Prostate gland (tissue), 2 donors: ENCODE results near the gene ROPN1.

Source experiments
- POLR2A ChIP-seq: fragments of 450-650 bp; IDR thresholded peaks from one replicate; pipeline ENCODE4 v1.6.1; 2016; ENCODE audit warnings: antibody characterized with exemption, mild to moderate bottlenecking
- TF ChIP-seq, protein P1 (sequence below), 4 experiments: fragments of 200-600 bp in 2 of 4; fragments of 450-650 bp in 2 of 4; sonication (generic) in 2 of 4; IDR thresholded peaks; 1 replicate in 3 of 4; 2 replicates in 1 of 4; pipeline ENCODE4 v1.5.1; 2016 to 2019; ENCODE audit warnings: antibody characterized with exemption in 4 of 4, mild to moderate bottlenecking in 2 of 4, moderate library complexity in 2 of 4

DNA sequence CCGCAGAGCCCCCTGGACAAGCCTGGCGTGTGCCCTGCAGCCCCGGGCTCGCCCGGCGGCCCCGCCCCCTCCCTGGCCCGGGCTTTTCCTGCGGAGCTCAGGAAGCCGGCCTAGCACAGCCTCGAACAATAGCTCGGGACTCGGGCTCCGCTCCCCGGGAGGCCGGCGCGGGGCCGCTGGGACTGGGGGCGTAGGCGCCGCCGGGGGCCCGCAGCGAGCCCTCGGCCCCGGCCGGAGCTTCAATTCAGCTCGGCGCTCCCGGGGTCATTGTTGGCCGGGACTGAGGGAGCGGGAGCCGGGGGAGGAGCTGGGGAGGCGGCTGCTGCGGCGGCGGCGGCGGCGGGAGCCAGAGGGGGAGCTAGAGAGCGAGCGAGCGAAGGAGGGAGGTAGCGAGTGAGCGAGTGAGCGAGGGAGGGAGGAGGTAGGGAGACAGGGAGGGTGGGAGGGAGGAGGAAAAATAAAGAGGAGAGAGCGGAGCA is 41.0 kb upstream of the ROPN1 start:
- TF ChIP-seq, protein P1, sequence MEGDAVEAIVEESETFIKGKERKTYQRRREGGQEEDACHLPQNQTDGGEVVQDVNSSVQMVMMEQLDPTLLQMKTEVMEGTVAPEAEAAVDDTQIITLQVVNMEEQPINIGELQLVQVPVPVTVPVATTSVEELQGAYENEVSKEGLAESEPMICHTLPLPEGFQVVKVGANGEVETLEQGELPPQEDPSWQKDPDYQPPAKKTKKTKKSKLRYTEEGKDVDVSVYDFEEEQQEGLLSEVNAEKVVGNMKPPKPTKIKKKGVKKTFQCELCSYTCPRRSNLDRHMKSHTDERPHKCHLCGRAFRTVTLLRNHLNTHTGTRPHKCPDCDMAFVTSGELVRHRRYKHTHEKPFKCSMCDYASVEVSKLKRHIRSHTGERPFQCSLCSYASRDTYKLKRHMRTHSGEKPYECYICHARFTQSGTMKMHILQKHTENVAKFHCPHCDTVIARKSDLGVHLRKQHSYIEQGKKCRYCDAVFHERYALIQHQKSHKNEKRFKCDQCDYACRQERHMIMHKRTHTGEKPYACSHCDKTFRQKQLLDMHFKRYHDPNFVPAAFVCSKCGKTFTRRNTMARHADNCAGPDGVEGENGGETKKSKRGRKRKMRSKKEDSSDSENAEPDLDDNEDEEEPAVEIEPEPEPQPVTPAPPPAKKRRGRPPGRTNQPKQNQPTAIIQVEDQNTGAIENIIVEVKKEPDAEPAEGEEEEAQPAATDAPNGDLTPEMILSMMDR (IDR thresholded peaks at IDR 0.05) = peak; percentile 27 to 62 (median 56)
- TF ChIP-seq POLR2A = no peak
